ENCODE results near the gene ABCA7.

DNA sequence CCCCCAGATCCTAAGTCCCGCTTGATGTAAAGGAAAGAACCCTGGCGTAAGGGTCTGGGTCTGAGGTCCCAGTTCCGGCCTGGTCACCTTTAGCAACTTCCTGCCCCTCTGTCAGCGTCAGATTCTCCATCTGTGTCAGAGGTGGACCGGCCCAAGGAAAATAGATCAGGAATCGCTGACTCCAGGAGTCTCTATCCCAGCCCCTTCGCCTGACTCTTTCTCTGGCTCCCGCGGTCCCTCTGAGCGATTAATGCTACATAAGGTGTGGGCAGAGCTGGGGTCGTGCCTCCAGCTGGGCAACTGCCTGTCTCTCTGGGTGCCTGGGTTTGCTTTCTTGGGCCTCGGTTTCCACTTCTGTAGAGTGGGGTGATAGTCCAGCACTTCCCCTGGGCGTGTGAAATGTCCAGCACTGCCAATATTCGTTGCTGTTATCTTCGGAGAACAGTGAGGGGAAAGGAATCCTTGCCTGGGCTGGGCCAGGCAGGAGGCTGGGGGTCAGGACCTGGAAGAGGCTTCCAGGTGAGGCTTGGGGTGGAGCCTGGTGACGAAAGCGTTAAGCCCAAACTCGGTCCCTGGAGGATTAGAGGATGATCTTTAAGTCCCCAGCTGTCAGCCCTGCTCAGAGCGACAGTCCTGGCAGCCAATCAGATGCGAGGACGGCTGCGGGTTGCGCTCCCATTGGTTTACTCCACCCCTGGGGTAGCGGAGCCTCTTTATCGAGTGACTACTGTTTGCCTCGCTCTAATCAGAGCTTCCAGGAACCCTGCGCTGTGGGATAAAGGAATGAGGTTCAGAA, 767 bp downstream of the ABCA7 start:
- TF ChIP-seq POLR2A (IDR thresholded peaks at IDR 0.05), result no peak
- TF ChIP-seq CTCF (IDR thresholded peaks at IDR 0.05), result no peak

Data from testis (tissue), 2 donors.